WTC11 (cell line): ENCODE measurements around the gene ZNF799. TPM values are rescaled to one million over a fixed set of nuclear protein-coding genes. Genes with fewer than 3 reads are reported as not detected.

Experiments
- ATAC-seq: fragments of 200-7000 bp; cut with Tn5 transposase; 2 replicates; pipeline ENCODE4 v1.10.0; 2021; ENCODE audit warnings: mild to moderate bottlenecking, moderate library complexity
- CTCF ChIA-PET: fragments of 300-600 bp; sonication (Branson Sonifier 250); formaldehyde crosslinking; loops from one replicate; lab custom pipeline; 2021; ENCODE audit warnings: antibody characterized with exemption; lab: Charles Lee
- POLR2A ChIA-PET: fragments of 350-600 bp; sonication (Branson Sonifier 250); formaldehyde crosslinking; loops from one replicate; lab custom pipeline; 2021; ENCODE audit warnings: antibody characterized with exemption; lab: Charles Lee
- DNase-seq: peaks from one replicate; pipeline ENCODE4 v3.0.0; 2021; ENCODE audit warnings: low spot score
- H3K27ac Mint-ChIP-seq: 2 replicates; pipeline ENCODE4 v1.8.0; 2021; ENCODE audit warnings: mixed read lengths
- H3K27me3 Mint-ChIP-seq: 2 replicates; pipeline ENCODE4 v1.8.0; 2021; ENCODE audit warnings: low read depth, mild to moderate bottlenecking, moderate library complexity, mixed read lengths
- H3K36me3 Mint-ChIP-seq: 2 replicates; pipeline ENCODE4 v1.8.0; 2021; ENCODE audit warnings: mixed read lengths
- H3K4me1 Mint-ChIP-seq: 2 replicates; pipeline ENCODE4 v1.8.0; 2022; ENCODE audit warnings: mixed read lengths
- H3K4me3 Mint-ChIP-seq: 2 replicates; pipeline ENCODE4 v1.8.0; 2021; ENCODE audit warnings: mild to moderate bottlenecking, moderate library complexity, mixed read lengths
- H3K9me3 Mint-ChIP-seq: 2 replicates; pipeline ENCODE4 v1.8.0; 2021; ENCODE audit warnings: mixed read lengths
- IRF2 ChIP-seq: sonication (generic); formaldehyde crosslinking; IDR thresholded peaks from 2 replicates; pipeline ENCODE4 v1.8.0; 2022; ENCODE audit warnings: low read depth, missing genetic modification reagents, borderline replicate concordance
- JUN ChIP-seq: sonication (generic); formaldehyde crosslinking; IDR thresholded peaks from 2 replicates; pipeline ENCODE4 v1.8.0; 2023; ENCODE audit warnings: mild to moderate bottlenecking, missing genetic modification reagents
- NR2C2 ChIP-seq: sonication (generic); formaldehyde crosslinking; IDR thresholded peaks from 2 replicates; pipeline ENCODE4 v1.8.0; 2022; ENCODE audit warnings: mild to moderate bottlenecking, missing genetic modification reagents
- ZNF138 ChIP-seq: sonication (generic); formaldehyde crosslinking; conservative IDR thresholded peaks from 2 replicates; pipeline ENCODE4 v1.8.1; 2022; ENCODE audit warnings: mild to moderate bottlenecking, moderate library complexity, missing genetic modification reagents
- total RNA-seq: library from RNA; stranded (reverse); gene quantifications from 3 replicates; pipeline ENCODE4 v1.2.3, GENCODE V29; 2021
- TF ChIP-seq, protein P1 (sequence below): fragments of 200-600 bp; IDR thresholded peaks from 2 replicates; pipeline ENCODE4 v1.8.0; 2022; ENCODE audit warnings: antibody characterized with exemption
- TF ChIP-seq, protein P2 (sequence below): sonication (generic); formaldehyde crosslinking; IDR thresholded peaks from 2 replicates; pipeline ENCODE4 v1.8.1; 2023; ENCODE audit warnings: mild to moderate bottlenecking, missing genetic modification reagents, moderate library complexity
- TF ChIP-seq, protein P3 (sequence below): fragments of 250-450 bp; sonication (Bioruptor Pico); IDR thresholded peaks from 2 replicates; pipeline ENCODE4 v1.9.0; 2021; ENCODE audit warnings: mild to moderate bottlenecking, borderline replicate concordance
- TF ChIP-seq, protein P4 (sequence below): sonication (generic); formaldehyde crosslinking; IDR thresholded peaks from 2 replicates; pipeline ENCODE4 v1.8.1; 2023; ENCODE audit warnings: mild to moderate bottlenecking, missing genetic modification reagents, borderline replicate concordance

ZNF799 gene
- total RNA-seq, 1 experiment from 2014 or later = 3.7 TPM

DNA sequence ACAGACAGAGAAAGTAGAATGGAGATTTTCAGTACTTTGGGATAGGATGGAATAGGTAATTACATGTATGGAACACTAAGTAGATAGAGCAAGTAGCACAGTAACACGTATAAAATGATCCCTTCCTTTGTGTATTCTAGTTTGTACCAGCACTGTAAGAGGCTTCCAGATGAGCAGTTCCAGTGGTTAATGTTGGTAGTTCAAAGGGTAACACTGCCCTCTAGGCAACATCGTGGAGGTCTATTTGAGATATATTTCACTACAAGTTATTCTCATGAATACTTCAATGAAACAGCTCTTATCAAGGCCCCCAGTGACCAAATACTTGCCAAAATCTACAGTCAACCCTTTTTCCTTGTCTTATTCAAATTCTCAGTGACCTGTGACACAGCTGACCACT, 54.2 kb downstream of the ZNF799 start:
- Mint-ChIP-seq H3K27me3 (peaks cover 11% of the 10 kb centered on the region), H3K36me3 (peaks cover 59% of the 10 kb centered on the region), H3K9me3 (peaks cover 72% of the 10 kb centered on the region), H3K27ac (no peak overlapping the region), H3K4me1 (no peaks in the 10 kb centered on the region), H3K4me3 (no peak overlapping the region)
- ATAC-seq (0 out of 2 replicates have a peak, but pooled peaks have one; percentile 36), DNase-seq (no peak)
- POLR2A ChIA-PET = no interaction called here
- CTCF ChIA-PET = interaction anchor here (1.0 kb wide), 1 partner anchor 19 kb away, joined by 3 read pairs; the partner anchor contains the start of gene ZNF442
- TF ChIP-seq, protein P1, sequence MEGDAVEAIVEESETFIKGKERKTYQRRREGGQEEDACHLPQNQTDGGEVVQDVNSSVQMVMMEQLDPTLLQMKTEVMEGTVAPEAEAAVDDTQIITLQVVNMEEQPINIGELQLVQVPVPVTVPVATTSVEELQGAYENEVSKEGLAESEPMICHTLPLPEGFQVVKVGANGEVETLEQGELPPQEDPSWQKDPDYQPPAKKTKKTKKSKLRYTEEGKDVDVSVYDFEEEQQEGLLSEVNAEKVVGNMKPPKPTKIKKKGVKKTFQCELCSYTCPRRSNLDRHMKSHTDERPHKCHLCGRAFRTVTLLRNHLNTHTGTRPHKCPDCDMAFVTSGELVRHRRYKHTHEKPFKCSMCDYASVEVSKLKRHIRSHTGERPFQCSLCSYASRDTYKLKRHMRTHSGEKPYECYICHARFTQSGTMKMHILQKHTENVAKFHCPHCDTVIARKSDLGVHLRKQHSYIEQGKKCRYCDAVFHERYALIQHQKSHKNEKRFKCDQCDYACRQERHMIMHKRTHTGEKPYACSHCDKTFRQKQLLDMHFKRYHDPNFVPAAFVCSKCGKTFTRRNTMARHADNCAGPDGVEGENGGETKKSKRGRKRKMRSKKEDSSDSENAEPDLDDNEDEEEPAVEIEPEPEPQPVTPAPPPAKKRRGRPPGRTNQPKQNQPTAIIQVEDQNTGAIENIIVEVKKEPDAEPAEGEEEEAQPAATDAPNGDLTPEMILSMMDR = no peak
- no peak for TF ChIP-seq ZNF138 (CRISPR knock-in tag)
- no peak for TF ChIP-seq JUN

DNA sequence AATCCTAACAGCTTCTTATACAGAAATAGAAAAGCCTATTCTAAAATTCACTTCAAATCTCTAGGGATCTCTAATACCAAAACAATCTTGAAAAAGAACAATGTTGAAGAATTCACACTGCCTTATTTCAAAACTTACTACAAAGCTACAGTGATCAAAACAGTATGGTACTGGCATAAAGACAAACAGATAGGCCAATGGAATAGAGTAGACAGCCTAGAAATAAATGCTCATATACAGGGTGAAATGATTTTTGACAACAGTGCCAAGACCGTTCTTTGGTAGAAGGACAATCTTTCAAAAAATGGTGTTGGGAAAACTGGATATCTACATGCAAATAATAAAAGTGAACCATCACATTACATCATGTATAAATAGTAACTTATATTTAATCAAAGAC, 55.9 kb downstream of the ZNF799 start:
- ChIA-PET POLR2A (no interaction called here), CTCF (no interaction called here)
- Mint-ChIP-seq H3K36me3 (peaks cover 42% of the 10 kb centered on the region), H3K27ac (no peak overlapping the region), H3K4me3 (no peak overlapping the region), H3K9me3 (peaks cover 64% of the 10 kb centered on the region), H3K4me1 (no peaks in the 10 kb centered on the region), H3K27me3 (peaks cover 2% of the 10 kb centered on the region)
- no peak for ATAC-seq
- no peak for DNase-seq
- TF ChIP-seq, protein P2, sequence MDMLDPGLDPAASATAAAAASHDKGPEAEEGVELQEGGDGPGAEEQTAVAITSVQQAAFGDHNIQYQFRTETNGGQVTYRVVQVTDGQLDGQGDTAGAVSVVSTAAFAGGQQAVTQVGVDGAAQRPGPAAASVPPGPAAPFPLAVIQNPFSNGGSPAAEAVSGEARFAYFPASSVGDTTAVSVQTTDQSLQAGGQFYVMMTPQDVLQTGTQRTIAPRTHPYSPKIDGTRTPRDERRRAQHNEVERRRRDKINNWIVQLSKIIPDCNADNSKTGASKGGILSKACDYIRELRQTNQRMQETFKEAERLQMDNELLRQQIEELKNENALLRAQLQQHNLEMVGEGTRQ (CRISPR knock-in tag) = no peak
- TF ChIP-seq, protein P3, sequence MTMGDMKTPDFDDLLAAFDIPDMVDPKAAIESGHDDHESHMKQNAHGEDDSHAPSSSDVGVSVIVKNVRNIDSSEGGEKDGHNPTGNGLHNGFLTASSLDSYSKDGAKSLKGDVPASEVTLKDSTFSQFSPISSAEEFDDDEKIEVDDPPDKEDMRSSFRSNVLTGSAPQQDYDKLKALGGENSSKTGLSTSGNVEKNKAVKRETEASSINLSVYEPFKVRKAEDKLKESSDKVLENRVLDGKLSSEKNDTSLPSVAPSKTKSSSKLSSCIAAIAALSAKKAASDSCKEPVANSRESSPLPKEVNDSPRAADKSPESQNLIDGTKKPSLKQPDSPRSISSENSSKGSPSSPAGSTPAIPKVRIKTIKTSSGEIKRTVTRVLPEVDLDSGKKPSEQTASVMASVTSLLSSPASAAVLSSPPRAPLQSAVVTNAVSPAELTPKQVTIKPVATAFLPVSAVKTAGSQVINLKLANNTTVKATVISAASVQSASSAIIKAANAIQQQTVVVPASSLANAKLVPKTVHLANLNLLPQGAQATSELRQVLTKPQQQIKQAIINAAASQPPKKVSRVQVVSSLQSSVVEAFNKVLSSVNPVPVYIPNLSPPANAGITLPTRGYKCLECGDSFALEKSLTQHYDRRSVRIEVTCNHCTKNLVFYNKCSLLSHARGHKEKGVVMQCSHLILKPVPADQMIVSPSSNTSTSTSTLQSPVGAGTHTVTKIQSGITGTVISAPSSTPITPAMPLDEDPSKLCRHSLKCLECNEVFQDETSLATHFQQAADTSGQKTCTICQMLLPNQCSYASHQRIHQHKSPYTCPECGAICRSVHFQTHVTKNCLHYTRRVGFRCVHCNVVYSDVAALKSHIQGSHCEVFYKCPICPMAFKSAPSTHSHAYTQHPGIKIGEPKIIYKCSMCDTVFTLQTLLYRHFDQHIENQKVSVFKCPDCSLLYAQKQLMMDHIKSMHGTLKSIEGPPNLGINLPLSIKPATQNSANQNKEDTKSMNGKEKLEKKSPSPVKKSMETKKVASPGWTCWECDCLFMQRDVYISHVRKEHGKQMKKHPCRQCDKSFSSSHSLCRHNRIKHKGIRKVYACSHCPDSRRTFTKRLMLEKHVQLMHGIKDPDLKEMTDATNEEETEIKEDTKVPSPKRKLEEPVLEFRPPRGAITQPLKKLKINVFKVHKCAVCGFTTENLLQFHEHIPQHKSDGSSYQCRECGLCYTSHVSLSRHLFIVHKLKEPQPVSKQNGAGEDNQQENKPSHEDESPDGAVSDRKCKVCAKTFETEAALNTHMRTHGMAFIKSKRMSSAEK (CRISPR knock-in tag) = no peak
- TF ChIP-seq IRF2 (CRISPR knock-in tag) (no peak), NR2C2 (no peak)
- TF ChIP-seq, protein P4, sequence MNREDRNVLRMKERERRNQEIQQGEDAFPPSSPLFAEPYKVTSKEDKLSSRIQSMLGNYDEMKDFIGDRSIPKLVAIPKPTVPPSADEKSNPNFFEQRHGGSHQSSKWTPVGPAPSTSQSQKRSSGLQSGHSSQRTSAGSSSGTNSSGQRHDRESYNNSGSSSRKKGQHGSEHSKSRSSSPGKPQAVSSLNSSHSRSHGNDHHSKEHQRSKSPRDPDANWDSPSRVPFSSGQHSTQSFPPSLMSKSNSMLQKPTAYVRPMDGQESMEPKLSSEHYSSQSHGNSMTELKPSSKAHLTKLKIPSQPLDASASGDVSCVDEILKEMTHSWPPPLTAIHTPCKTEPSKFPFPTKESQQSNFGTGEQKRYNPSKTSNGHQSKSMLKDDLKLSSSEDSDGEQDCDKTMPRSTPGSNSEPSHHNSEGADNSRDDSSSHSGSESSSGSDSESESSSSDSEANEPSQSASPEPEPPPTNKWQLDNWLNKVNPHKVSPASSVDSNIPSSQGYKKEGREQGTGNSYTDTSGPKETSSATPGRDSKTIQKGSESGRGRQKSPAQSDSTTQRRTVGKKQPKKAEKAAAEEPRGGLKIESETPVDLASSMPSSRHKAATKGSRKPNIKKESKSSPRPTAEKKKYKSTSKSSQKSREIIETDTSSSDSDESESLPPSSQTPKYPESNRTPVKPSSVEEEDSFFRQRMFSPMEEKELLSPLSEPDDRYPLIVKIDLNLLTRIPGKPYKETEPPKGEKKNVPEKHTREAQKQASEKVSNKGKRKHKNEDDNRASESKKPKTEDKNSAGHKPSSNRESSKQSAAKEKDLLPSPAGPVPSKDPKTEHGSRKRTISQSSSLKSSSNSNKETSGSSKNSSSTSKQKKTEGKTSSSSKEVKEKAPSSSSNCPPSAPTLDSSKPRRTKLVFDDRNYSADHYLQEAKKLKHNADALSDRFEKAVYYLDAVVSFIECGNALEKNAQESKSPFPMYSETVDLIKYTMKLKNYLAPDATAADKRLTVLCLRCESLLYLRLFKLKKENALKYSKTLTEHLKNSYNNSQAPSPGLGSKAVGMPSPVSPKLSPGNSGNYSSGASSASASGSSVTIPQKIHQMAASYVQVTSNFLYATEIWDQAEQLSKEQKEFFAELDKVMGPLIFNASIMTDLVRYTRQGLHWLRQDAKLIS (CRISPR knock-in tag) = no peak
- TF ChIP-seq, all 79 proteins: peak for 0

Other genes starting within 250 kb of the ZNF799 start
- gene ZNF625, start 244.5 kb downstream of the ZNF799 start, total RNA-seq = 23.9 to 26.0 TPM (median 24.5 TPM) in 3 replicates
- gene ZNF136, start 238.2 kb downstream of the ZNF799 start, total RNA-seq = 6.2 to 6.7 TPM (median 6.7 TPM) in 3 replicates
- gene ZNF44, start 106.4 kb downstream of the ZNF799 start, total RNA-seq = 4.8 to 7.6 TPM (median 6.4 TPM) in 3 replicates
- 4.5 to 5.6 TPM (median 4.5 TPM) in 3 replicates for gene ZNF563, start 67.6 kb downstream of the ZNF799 start, total RNA-seq
- gene ZNF442, start 35.6 kb downstream of the ZNF799 start, total RNA-seq = 1.9 to 4.0 TPM (median 2.4 TPM) in 3 replicates
- 7.0 to 8.0 TPM (median 7.1 TPM) in 3 replicates for gene ZNF443, start 39.8 kb upstream of the ZNF799 start, total RNA-seq
- 3.0 to 3.8 TPM (median 3.4 TPM) in 3 replicates for gene ZNF709, start 83.5 kb upstream of the ZNF799 start, total RNA-seq
- 8.9 to 11.1 TPM (median 10.7 TPM) in 3 replicates for gene ZNF564, start 150.2 kb upstream of the ZNF799 start, total RNA-seq
- gene ZNF490, start 209.5 kb upstream of the ZNF799 start, total RNA-seq = 7.3 to 7.7 TPM (median 7.6 TPM) in 3 replicates
- gene ZNF791, start 209.6 kb upstream of the ZNF799 start, total RNA-seq = 21.4 to 25.9 TPM (median 23.9 TPM) in 3 replicates